Measurements from ENCODE around the gene FCRL3. TPM values are rescaled to one million over a fixed set of nuclear protein-coding genes. Genes with fewer than 3 reads are reported as not detected.

The FCRL3 gene
- total RNA-seq, 4 donors from 2014 or later, result 0.12 to 0.35 TPM; not detected in 2

DNA sequence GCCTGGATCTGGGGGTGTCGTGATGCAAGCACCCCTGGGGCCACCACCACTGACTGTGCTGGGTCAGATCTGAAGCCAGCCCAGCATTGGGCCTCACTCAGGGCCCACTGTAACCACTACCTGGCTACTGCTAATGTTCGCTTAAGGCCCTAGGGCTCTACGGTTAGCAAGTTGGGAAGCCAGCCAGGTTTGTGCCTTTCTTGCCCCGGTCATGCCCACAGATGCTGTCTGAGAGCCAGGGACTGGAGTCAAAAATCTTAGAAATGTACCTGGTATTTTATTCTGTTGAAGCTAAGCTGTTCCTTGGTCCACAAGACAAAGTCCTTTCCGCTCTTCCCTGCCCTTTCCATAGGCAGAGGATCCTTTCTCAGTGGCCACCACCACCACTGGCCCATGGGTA lies 15.2 kb upstream of the FCRL3 start:
- 72 to 93% methylated on average over 3 of the region's 5 CpGs for WGBS, 2 donors (ENCODE audit: low coverage in 1 of 2)
- no peaks in the 10 kb centered on the region for H3K36me3 ChIP-seq
- no peak overlapping the region for H3K27ac ChIP-seq
- no peaks in the 10 kb centered on the region for H3K9me3 ChIP-seq
- no peak for TF ChIP-seq POLR2AphosphoS5 (IDR thresholded peaks at IDR 0.05)
- no peak for TF ChIP-seq EP300 (IDR thresholded peaks at IDR 0.05)
- TF ChIP-seq, protein P1, sequence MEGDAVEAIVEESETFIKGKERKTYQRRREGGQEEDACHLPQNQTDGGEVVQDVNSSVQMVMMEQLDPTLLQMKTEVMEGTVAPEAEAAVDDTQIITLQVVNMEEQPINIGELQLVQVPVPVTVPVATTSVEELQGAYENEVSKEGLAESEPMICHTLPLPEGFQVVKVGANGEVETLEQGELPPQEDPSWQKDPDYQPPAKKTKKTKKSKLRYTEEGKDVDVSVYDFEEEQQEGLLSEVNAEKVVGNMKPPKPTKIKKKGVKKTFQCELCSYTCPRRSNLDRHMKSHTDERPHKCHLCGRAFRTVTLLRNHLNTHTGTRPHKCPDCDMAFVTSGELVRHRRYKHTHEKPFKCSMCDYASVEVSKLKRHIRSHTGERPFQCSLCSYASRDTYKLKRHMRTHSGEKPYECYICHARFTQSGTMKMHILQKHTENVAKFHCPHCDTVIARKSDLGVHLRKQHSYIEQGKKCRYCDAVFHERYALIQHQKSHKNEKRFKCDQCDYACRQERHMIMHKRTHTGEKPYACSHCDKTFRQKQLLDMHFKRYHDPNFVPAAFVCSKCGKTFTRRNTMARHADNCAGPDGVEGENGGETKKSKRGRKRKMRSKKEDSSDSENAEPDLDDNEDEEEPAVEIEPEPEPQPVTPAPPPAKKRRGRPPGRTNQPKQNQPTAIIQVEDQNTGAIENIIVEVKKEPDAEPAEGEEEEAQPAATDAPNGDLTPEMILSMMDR (IDR thresholded peaks at IDR 0.05), result no peak
- no peaks in the 10 kb centered on the region for H3K4me1 ChIP-seq
- no peak overlapping the region for H3K4me3 ChIP-seq
- no peak for ATAC-seq
- no peaks in the 10 kb centered on the region for H3K27me3 ChIP-seq

DNA sequence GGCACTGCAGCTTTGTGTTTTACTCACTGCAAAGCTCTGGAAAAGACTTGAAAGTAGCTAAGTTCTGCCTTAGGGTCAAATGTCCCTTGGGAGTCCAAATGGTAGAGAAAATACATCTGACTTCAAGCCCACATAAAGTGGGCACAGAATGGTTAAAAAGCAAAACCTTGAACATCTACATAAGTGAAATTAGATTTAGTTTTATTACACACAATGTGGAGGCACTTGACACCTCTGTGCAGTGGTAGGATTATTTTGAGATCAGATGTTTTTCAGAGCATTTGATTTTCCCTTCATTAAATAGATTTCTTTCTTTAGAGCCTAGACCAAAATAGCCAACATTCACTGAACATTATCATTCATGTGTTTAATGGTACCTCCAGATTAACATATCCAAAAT lies 11.2 kb upstream of the FCRL3 start:
- no peaks in the 10 kb centered on the region for H3K9me3 ChIP-seq
- no peaks in the 10 kb centered on the region for H3K27me3 ChIP-seq
- H3K4me1 ChIP-seq, result no peaks in the 10 kb centered on the region
- TF ChIP-seq EP300 (IDR thresholded peaks at IDR 0.05) (no peak), POLR2A (IDR thresholded peaks at IDR 0.05) (no peak), POLR2AphosphoS5 (IDR thresholded peaks at IDR 0.05) (no peak)
- TF ChIP-seq, protein P1 (IDR thresholded peaks at IDR 0.05), result no peak
- H3K4me3 ChIP-seq, result no peak overlapping the region
- H3K36me3 ChIP-seq, result no peaks in the 10 kb centered on the region
- H3K27ac ChIP-seq, result no peak overlapping the region
- no peak for ATAC-seq

DNA sequence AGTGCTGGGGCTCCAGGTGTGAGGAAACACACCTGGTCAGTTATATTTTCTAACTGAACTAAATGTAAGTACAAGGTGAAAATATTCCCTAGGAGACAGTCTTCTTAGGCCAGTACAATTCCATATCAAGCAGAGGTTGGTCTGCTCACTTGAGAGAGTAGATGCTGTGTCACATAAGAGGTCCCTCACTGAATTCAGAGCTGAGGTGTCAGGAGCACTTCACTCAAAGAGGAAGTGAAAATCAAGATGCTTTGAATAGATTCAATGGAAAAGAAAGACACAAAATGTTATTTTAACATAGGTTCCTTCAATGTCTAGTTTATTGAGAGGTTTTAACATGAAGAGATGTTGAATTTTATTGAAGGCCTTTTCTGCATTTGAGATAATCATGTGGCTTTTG lies 4.3 kb upstream of the FCRL3 start:
- TF ChIP-seq POLR2AphosphoS5 (IDR thresholded peaks at IDR 0.05), result no peak
- TF ChIP-seq EP300 (IDR thresholded peaks at IDR 0.05), result no peak
- TF ChIP-seq, protein P1 (IDR thresholded peaks at IDR 0.05), result no peak
- H3K9me3 ChIP-seq, result no peaks in the 10 kb centered on the region
- H3K4me3 ChIP-seq, result no peak overlapping the region
- H3K36me3 ChIP-seq, result no peaks in the 10 kb centered on the region
- H3K27ac ChIP-seq, result no peak overlapping the region
- no peaks in the 10 kb centered on the region for H3K27me3 ChIP-seq
- no peaks in the 10 kb centered on the region for H3K4me1 ChIP-seq
- no peak for ATAC-seq

DNA sequence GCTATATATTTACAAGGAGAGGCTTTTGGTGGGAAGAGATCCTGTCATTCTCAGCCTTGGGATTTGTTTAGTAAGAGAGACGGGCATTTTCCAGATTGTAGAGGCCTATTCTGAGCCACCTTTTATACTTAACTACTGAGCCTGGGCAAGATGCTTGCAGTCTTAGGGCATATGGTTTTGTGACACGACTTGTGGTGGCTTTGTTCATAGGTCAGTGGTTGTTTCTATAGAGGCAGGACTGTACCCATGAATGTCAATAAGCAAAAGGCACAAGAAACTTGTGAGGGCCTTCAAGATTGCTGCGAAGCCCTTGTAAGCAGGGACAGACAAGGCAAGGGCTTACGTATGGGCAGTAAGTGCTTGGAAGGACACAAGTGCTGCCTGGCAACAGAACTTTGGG lies 3.4 kb upstream of the FCRL3 start:
- 69 to 85% methylated on average over 3 to 4 of the region's 4 CpGs for WGBS, 2 donors (ENCODE audit: low coverage in 1 of 2)
- no peaks in the 10 kb centered on the region for H3K9me3 ChIP-seq
- ATAC-seq, result no peak
- no peaks in the 10 kb centered on the region for H3K4me1 ChIP-seq
- no peaks in the 10 kb centered on the region for H3K36me3 ChIP-seq
- no peak for TF ChIP-seq POLR2AphosphoS5 (IDR thresholded peaks at IDR 0.05)
- no peak for TF ChIP-seq EP300 (IDR thresholded peaks at IDR 0.05)
- no peak for TF ChIP-seq POLR2A (IDR thresholded peaks at IDR 0.05)
- TF ChIP-seq, protein P1 (IDR thresholded peaks at IDR 0.05), result no peak
- H3K27ac ChIP-seq, result no peak overlapping the region
- no peaks in the 10 kb centered on the region for H3K27me3 ChIP-seq
- no peak overlapping the region for H3K4me3 ChIP-seq

DNA sequence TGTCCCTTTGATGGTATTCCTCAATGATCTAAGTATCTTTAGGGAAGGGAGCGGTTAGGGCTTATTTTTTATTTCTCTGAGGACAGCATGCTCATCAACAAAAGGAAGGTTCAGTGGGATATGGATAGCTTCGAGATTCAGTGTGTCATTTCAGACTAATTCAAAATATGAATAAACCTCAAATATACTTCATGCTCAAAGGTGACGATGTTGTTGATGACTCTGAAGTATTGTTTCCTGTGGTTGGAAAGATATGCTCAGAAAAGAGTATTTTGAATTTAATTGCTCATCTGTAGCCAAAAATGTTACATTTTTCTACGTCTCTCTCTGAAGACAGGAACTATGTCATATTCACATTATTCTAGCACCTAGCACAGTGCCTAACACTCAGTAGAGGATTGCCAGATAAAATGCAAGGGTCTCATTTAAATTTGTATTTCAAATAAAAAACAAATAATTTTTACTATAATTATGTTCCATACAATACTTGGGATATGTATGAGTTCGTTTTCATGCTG lies 1.8 kb upstream of the FCRL3 start:
- no peak for ATAC-seq
- WGBS, 2 donors (ENCODE audit: low coverage in 1 of 2), result 76 to 77% methylated on average over 5 of the region's 5 CpGs

More for the DNA sequence above, 1.8 kb upstream of the FCRL3 start:
- Histone ChIP-seq H3K27ac (no peak overlapping the region), H3K9me3 (no peaks in the 10 kb centered on the region), H3K27me3 (no peaks in the 10 kb centered on the region), H3K4me1 (no peaks in the 10 kb centered on the region), H3K4me3 (no peak overlapping the region), H3K36me3 (no peaks in the 10 kb centered on the region)
- TF ChIP-seq, protein P1 (IDR thresholded peaks at IDR 0.05), result no peak
- TF ChIP-seq EP300 (IDR thresholded peaks at IDR 0.05), result no peak
- TF ChIP-seq POLR2AphosphoS5 (IDR thresholded peaks at IDR 0.05), result no peak
- no peak for TF ChIP-seq POLR2A (IDR thresholded peaks at IDR 0.05)

Data from gastroesophageal sphincter (tissue), 4 donors.